NCI-H2171 (cell line): ENCODE results near the gene LARGE1.

Experiments
- DNase-seq: peaks from one replicate; lab custom pipeline; 2025; lab: John Stamatoyannopoulos, UW

The LARGE1 gene

GRCh38 chr22:33920197-33920540 lies at the start of gene LARGE1:
TSS of gene LARGE1 (minus strand) at chr22:33920476.
- DNase-seq, result no peak

- no peak for DNase-seq
Observed at GRCh38 chr22:33969045-33969444, 48.8 kb upstream of the LARGE1 start.

GRCh38 chr22:33964121-33964520 lies 43.8 kb upstream of the LARGE1 start:
- DNase-seq, result no peak

- no peak for DNase-seq
Observed at GRCh38 chr22:33962409-33962808, 42.1 kb upstream of the LARGE1 start.

- no peak for DNase-seq
Observed at GRCh38 chr22:33958741-33959140, 38.5 kb upstream of the LARGE1 start.

- DNase-seq, result no peak
Observed at GRCh38 chr22:33957086-33957485, 36.8 kb upstream of the LARGE1 start.

- DNase-seq, result no peak
Observed at GRCh38 chr22:33952776-33953175, 32.5 kb upstream of the LARGE1 start.

- DNase-seq, result no peak
Observed at GRCh38 chr22:33940741-33941140, 20.5 kb upstream of the LARGE1 start.

- DNase-seq, result no peak
Observed at GRCh38 chr22:33932997-33933396, 12.7 kb upstream of the LARGE1 start.

- DNase-seq, result no peak
Observed at GRCh38 chr22:33931406-33931805, 11.1 kb upstream of the LARGE1 start.

GRCh38 chr22:33927752-33928151 lies 7.5 kb upstream of the LARGE1 start:
- no peak for DNase-seq

- DNase-seq, result no peak
Observed at GRCh38 chr22:33925194-33925593, 4.9 kb upstream of the LARGE1 start.

- DNase-seq, result peak; percentile 52
Observed at GRCh38 chr22:33923660-33924246, 3.5 kb upstream of the LARGE1 start.

- DNase-seq, result no peak
Observed at GRCh38 chr22:33923033-33923432, 2.8 kb upstream of the LARGE1 start.

GRCh38 chr22:33922349-33922681 lies 2.0 kb upstream of the LARGE1 start:
- DNase-seq, result no peak

- peak; percentile 24 for DNase-seq
Observed at GRCh38 chr22:33921525-33922348, 1.5 kb upstream of the LARGE1 start.

- peak; percentile 89 for DNase-seq
Observed at GRCh38 chr22:33920927-33921524, 750 bp upstream of the LARGE1 start.

- no peak for DNase-seq
Observed at GRCh38 chr22:33919391-33920196, 682 bp downstream of the LARGE1 start.

GRCh38 chr22:33918676-33919365 lies 1.5 kb downstream of the LARGE1 start:
- no peak for DNase-seq

GRCh38 chr22:33917744-33918406 lies 2.4 kb downstream of the LARGE1 start:
- DNase-seq, result no peak

- DNase-seq, result no peak
Observed at GRCh38 chr22:33914699-33915098, 5.6 kb downstream of the LARGE1 start.

- no peak for DNase-seq
Observed at GRCh38 chr22:33914131-33914530, 6.1 kb downstream of the LARGE1 start.
